ENCODE data around the gene ACBD7.

ACBD7 gene

GRCh38 chr10:15091418-15091817 is 2.8 kb upstream of the ACBD7 start:
- no peak for DNase-seq
- in situ Hi-C loops (cut with HindIII; ENCODE audit: low pct_ligation_motif_present, low sequenced_read_pairs): no loop called here
- Histone ChIP-seq H3K4me3 (ENCODE audit: low read depth, low read length) (no peak overlapping the region), H3K27me3 (replicated peaks) (no peaks in the 10 kb centered on the region), H3K36me3 (replicated peaks) (no peaks in the 10 kb centered on the region), H3K27ac (no peak overlapping the region)
- TF ChIP-seq CTCF (IDR thresholded peaks at IDR 0.05; ENCODE audit: low read depth, low read length, missing control alignments): no peak

GRCh38 chr10:15084502-15084922 is 4.1 kb downstream of the ACBD7 start:
- DNase-seq: peak; percentile 99
- Histone ChIP-seq H3K27me3 (replicated peaks) (no peaks in the 10 kb centered on the region), H3K36me3 (replicated peaks) (no peaks in the 10 kb centered on the region), H3K4me3 (ENCODE audit: low read depth, low read length) (peak overlapping the region; percentile 56), H3K27ac (peak overlapping the region; percentile 70)
- peak; percentile 15 for TF ChIP-seq CTCF (IDR thresholded peaks at IDR 0.05; ENCODE audit: low read depth, low read length, missing control alignments)
- in situ Hi-C loops (cut with HindIII; ENCODE audit: low pct_ligation_motif_present, low sequenced_read_pairs): no loop called here

- Histone ChIP-seq H3K27me3 (replicated peaks) (no peaks in the 10 kb centered on the region), H3K27ac (peak overlapping the region; percentile 70), H3K36me3 (replicated peaks) (no peaks in the 10 kb centered on the region), H3K4me3 (ENCODE audit: low read depth, low read length) (peak overlapping the region; percentile 56)
- TF ChIP-seq CTCF (IDR thresholded peaks at IDR 0.05; ENCODE audit: low read depth, low read length, missing control alignments): no peak
- in situ Hi-C loops (cut with HindIII; ENCODE audit: low pct_ligation_motif_present, low sequenced_read_pairs): no loop called here
- DNase-seq: no peak
Measured at GRCh38 chr10:15083674-15084501, 4.7 kb downstream of the ACBD7 start.

- H3K4me3 ChIP-seq (ENCODE audit: low read depth, low read length): no peak overlapping the region
Measured at GRCh38 chr10:15075421-15075820, 13.2 kb downstream of the ACBD7 start.

GRCh38 chr10:15072358-15072757 is 16.2 kb downstream of the ACBD7 start:
- Histone ChIP-seq H3K4me3 (ENCODE audit: low read depth, low read length) (no peak overlapping the region), H3K27ac (no peak overlapping the region), H3K36me3 (replicated peaks) (no peaks in the 10 kb centered on the region), H3K27me3 (replicated peaks) (no peaks in the 10 kb centered on the region)
- TF ChIP-seq CTCF (IDR thresholded peaks at IDR 0.05; ENCODE audit: low read depth, low read length, missing control alignments): no peak
- in situ Hi-C loops (cut with HindIII; ENCODE audit: low pct_ligation_motif_present, low sequenced_read_pairs): no loop called here
- no peak for DNase-seq

More at GRCh38 chr10:15075421-15075820, 13.2 kb downstream of the ACBD7 start:
- TF ChIP-seq CTCF (IDR thresholded peaks at IDR 0.05; ENCODE audit: low read depth, low read length, missing control alignments): no peak
- no peak overlapping the region for H3K27ac ChIP-seq
- H3K36me3 ChIP-seq (replicated peaks): no peaks in the 10 kb centered on the region
- no peaks in the 10 kb centered on the region for H3K27me3 ChIP-seq (replicated peaks)
- DNase-seq: no peak
- in situ Hi-C loops (cut with HindIII; ENCODE audit: low pct_ligation_motif_present, low sequenced_read_pairs): no loop called here

Measured in brain microvascular endothelial cell (primary cell).